K562 (cell line): ENCODE measurements around the gene ACBD3. TPM values are rescaled to one million over a fixed set of nuclear protein-coding genes. Genes with fewer than 3 reads are reported as not detected.

Experiments
- E2F3 ChIP-seq: fragments of 250-450 bp; sonication (Bioruptor Pico); IDR thresholded peaks from 2 replicates; pipeline ENCODE4 v1.4.0; 2020; ENCODE audit warnings: mild to moderate bottlenecking
- ETV5 ChIP-seq: sonication (generic); formaldehyde crosslinking; IDR thresholded peaks from 2 replicates; pipeline ENCODE4 v1.4.0; 2020; ENCODE audit warnings: low read depth, mild to moderate bottlenecking, missing genetic modification reagents
- FOXK1 ChIP-seq: sonication (generic); formaldehyde crosslinking; IDR thresholded peaks from 2 replicates; pipeline ENCODE4 v1.8.0; 2022; ENCODE audit warnings: missing genetic modification reagents, mild to moderate bottlenecking, borderline replicate concordance
- GABPB2 ChIP-seq: fragments of 250-450 bp; sonication (Bioruptor Pico); conservative IDR thresholded peaks from 2 replicates; pipeline ENCODE4 v1.5.1; 2021; ENCODE audit warnings: mild to moderate bottlenecking
- ILK ChIP-seq: fragments of 450-650 bp; IDR thresholded peaks from 2 replicates; pipeline ENCODE4 v1.6.1; 2016; ENCODE audit warnings: missing genetic modification characterization, low read depth, mild to moderate bottlenecking, missing compliant biosample characterization, moderate library complexity, borderline replicate concordance
- MAFF ChIP-seq: IDR thresholded peaks from 2 replicates; pipeline ENCODE4 v1.6.1; 2012; ENCODE audit warnings: low read length, improper control_type of control experiment
- MCM2 ChIP-seq: fragments of 450-650 bp; IDR thresholded peaks from 2 replicates; pipeline ENCODE4 v1.6.1; 2017; ENCODE audit warnings: low read depth, mild to moderate bottlenecking
- MCM3 ChIP-seq: fragments of 450-650 bp; IDR thresholded peaks from 2 replicates; pipeline ENCODE4 v1.6.1; 2016
- NCOA2 ChIP-seq, 2 experiments: fragments of 450-650 bp; IDR thresholded peaks; 2 replicates each; pipeline ENCODE4 v1.6.1; 2018; ENCODE audit warnings: mild to moderate bottlenecking in 2 of 2, moderate library complexity in 1 of 2; ENCODE audit not compliant: partially characterized antibody in 2 of 2
- POLR2AphosphoS5 ChIP-seq: IDR thresholded peaks from 2 replicates; pipeline ENCODE4 v1.6.1; 2011; ENCODE audit warnings: mild to moderate bottlenecking, low read depth, low read length, moderate library complexity; ENCODE audit not compliant: control insufficient read depth, insufficient read depth
- RBM34 ChIP-seq: fragments of 200-400 bp; formaldehyde crosslinking; IDR thresholded peaks from 2 replicates; pipeline ENCODE4 v1.6.1; 2018; ENCODE audit warnings: low read length, borderline replicate concordance; ENCODE audit not compliant: insufficient read depth
- RNF219 ChIP-seq: fragments of 250-450 bp; sonication (Bioruptor Pico); IDR thresholded peaks from 2 replicates; pipeline ENCODE4 v1.5.0; 2022; ENCODE audit warnings: mild to moderate bottlenecking
- SIRT6 ChIP-seq: IDR thresholded peaks from one replicate; pipeline ENCODE4 v1.6.1; 2012; ENCODE audit warnings: low read depth, mild to moderate bottlenecking, control low read depth, inconsistent platforms, low read length, moderate library complexity
- SNIP1 ChIP-seq: fragments of 450-650 bp; IDR thresholded peaks from 2 replicates; pipeline ENCODE4 v1.7.1; 2017; ENCODE audit warnings: low read depth, mild to moderate bottlenecking
- SP2 ChIP-seq: IDR thresholded peaks from 2 replicates; pipeline ENCODE4 v1.6.1; 2011; ENCODE audit warnings: mild to moderate bottlenecking, low read depth, low read length, moderate library complexity; ENCODE audit not compliant: poor library complexity, severe bottlenecking; ENCODE audit errors: extremely low read depth
- SRSF7 ChIP-seq: fragments of 200-400 bp; formaldehyde crosslinking; optimal IDR thresholded peaks from 2 replicates; pipeline ENCODE3; 2017; ENCODE audit warnings: mild to moderate bottlenecking, low read depth, low read length
- YBX1 ChIP-seq: fragments of 450-650 bp; IDR thresholded peaks from 2 replicates; pipeline ENCODE4 v1.7.1; 2016; ENCODE audit warnings: mild to moderate bottlenecking
- ZC3H4 ChIP-seq: sonication (generic); formaldehyde crosslinking; IDR thresholded peaks from 2 replicates; pipeline ENCODE4 v1.9.0; 2021; ENCODE audit warnings: missing genetic modification reagents, borderline replicate concordance
- ZEB2 ChIP-seq: fragments of 450-650 bp; IDR thresholded peaks from 2 replicates; pipeline ENCODE4 v1.6.1; 2016
- ZHX1 ChIP-seq: fragments of 150-350 bp; conservative IDR thresholded peaks from 2 replicates; pipeline ENCODE4 v1.6.1; 2014; ENCODE audit warnings: low read length
- ZNF551 ChIP-seq: fragments of 250-450 bp; sonication (Bioruptor Pico); IDR thresholded peaks from 2 replicates; pipeline ENCODE4 v1.5.0; 2021; ENCODE audit warnings: mild to moderate bottlenecking, moderate library complexity
- polyA plus RNA-seq, 8 experiments: library from polyadenylated mRNA; depleted of rRNA in 4 of 8; stranded (reverse) in 5 of 8; unstranded in 3 of 8; fragments of >200 nt; fragmentation: Nextera tagmentation in 2 of 8; fragmentation: Illumina TruSeq in 1 of 8; extraction: Ambion mirVana in 2 of 8; extraction: Trizol in 1 of 8; gene quantifications; 2 replicates each; pipeline versions ENCODE4 v1.2.1 to v1.2.3, GENCODE V29; 2011 to 2014; ENCODE audit warnings: inconsistent platforms in 1 of 8, missing spikeins in 1 of 8
- total RNA-seq, 7 experiments: library from RNA; depleted of rRNA in 6 of 7; stranded (reverse); fragments of >200 nt in 6 of 7; fragmentation: Illumina TruSeq in 2 of 7; extraction: Trizol in 2 of 7; gene quantifications; 2 replicates each; pipeline versions ENCODE4 v1.2.1 to v1.2.3, GENCODE V29; 2011 to 2021; ENCODE audit warnings: low replicate concordance in 1 of 7
- TF ChIP-seq, protein P1 (sequence below): fragments of 250-450 bp; sonication (Bioruptor Pico); IDR thresholded peaks from 2 replicates; pipeline ENCODE4 v1.9.0; 2021; ENCODE audit warnings: mild to moderate bottlenecking
- TF ChIP-seq, protein P2 (sequence below): sonication (generic); formaldehyde crosslinking; IDR thresholded peaks from 2 replicates; pipeline ENCODE4 v1.8.0; 2023; ENCODE audit warnings: mild to moderate bottlenecking, missing genetic modification reagents

Gene ACBD3
- total and polyA plus RNA-seq, 9 of the 15 experiments (the other 6 are each of a cell fraction or from before 2014, with no cell fraction given), result 11.1 to 36.7 (median 26.9) TPM

- TF ChIP-seq RBM34 (no peak), ZC3H4 (CRISPR knock-in tag) (no peak), ZNF551 (CRISPR knock-in tag) (no peak), YBX1 (no peak), SP2 (no peak), SIRT6 (no peak), ZEB2 (peak; percentile 92), NCOA2 (IDR thresholded peaks at IDR 0.05; ENCODE audit: partially characterized antibody in 2 of 2) (no peak), MCM2 (no peak), SNIP1 (no peak), E2F3 (no peak), RNF219 (CRISPR knock-in tag) (no peak), SRSF7 (no peak), MCM3 (no peak), POLR2AphosphoS5 (peak; percentile 98), ILK (tag) (no peak), FOXK1 (CRISPR knock-in tag) (no peak), ZHX1 (no peak), MAFF (peak; percentile 43; the same call in 1 of the 2 replicates), GABPB2 (no peak), ETV5 (CRISPR knock-in tag) (no peak)
- TF ChIP-seq, protein P1, sequence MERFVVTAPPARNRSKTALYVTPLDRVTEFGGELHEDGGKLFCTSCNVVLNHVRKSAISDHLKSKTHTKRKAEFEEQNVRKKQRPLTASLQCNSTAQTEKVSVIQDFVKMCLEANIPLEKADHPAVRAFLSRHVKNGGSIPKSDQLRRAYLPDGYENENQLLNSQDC (CRISPR knock-in tag), result no peak
- TF ChIP-seq, protein P2, sequence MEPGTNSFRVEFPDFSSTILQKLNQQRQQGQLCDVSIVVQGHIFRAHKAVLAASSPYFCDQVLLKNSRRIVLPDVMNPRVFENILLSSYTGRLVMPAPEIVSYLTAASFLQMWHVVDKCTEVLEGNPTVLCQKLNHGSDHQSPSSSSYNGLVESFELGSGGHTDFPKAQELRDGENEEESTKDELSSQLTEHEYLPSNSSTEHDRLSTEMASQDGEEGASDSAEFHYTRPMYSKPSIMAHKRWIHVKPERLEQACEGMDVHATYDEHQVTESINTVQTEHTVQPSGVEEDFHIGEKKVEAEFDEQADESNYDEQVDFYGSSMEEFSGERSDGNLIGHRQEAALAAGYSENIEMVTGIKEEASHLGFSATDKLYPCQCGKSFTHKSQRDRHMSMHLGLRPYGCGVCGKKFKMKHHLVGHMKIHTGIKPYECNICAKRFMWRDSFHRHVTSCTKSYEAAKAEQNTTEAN (CRISPR knock-in tag), result no peak
Measured at GRCh38 chr1:226111098-226111882, 75.3 kb downstream of the ACBD3 start (continued).
